ENCODE measurements around the gene DIAPH2. TPM values are rescaled to one million over a fixed set of nuclear protein-coding genes. Genes with fewer than 3 reads are reported as not detected.

Gene DIAPH2
- total RNA-seq, 1 donor from 2014 or later, result 32.9 TPM

DNA sequence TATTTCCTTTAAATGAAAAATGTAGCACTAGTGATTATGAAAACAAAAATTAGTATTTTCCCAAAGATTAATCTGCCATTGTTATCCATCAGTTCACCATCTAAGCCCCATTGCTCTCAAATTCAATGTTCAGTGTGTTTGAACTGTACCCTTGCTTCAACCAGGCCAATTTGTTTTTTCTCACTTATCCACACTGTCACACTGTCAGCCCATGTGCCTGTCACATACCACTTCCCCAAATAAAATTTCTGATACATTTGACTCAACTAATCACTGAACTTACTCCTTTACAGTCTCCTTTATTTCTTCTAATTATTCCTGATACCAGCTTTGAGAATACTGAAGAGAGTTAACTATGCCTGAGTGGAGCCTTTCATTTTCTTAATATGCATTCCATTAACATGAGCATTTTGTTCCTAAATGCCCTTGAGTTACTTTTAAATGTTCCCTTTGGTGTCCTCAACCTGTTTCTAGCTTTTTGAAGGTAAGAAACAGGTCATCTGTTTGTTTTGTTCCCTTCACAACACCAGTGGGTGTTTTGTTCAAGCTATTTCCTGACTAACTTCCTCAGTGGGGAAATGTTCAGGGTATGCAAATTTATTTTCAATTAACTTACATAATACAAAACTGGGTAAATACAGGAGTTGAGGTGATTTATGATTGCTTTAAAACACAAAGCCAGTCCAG lies 316.2 kb downstream of the DIAPH2 start:
- H3K27ac ChIP-seq, result no peak overlapping the region
- no peaks in the 10 kb centered on the region for H3K9me3 ChIP-seq
- TF ChIP-seq, protein P1, sequence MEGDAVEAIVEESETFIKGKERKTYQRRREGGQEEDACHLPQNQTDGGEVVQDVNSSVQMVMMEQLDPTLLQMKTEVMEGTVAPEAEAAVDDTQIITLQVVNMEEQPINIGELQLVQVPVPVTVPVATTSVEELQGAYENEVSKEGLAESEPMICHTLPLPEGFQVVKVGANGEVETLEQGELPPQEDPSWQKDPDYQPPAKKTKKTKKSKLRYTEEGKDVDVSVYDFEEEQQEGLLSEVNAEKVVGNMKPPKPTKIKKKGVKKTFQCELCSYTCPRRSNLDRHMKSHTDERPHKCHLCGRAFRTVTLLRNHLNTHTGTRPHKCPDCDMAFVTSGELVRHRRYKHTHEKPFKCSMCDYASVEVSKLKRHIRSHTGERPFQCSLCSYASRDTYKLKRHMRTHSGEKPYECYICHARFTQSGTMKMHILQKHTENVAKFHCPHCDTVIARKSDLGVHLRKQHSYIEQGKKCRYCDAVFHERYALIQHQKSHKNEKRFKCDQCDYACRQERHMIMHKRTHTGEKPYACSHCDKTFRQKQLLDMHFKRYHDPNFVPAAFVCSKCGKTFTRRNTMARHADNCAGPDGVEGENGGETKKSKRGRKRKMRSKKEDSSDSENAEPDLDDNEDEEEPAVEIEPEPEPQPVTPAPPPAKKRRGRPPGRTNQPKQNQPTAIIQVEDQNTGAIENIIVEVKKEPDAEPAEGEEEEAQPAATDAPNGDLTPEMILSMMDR (IDR thresholded peaks at IDR 0.05), result no peak
- ATAC-seq (no peak), DNase-seq (no peak)
- no peaks in the 10 kb centered on the region for H3K27me3 ChIP-seq
- no peak overlapping the region for H3K4me3 ChIP-seq
- intact Hi-C loops (cut with DNase I), result no loop called here
- no peaks in the 10 kb centered on the region for H3K4me1 ChIP-seq
- no peaks in the 10 kb centered on the region for H3K36me3 ChIP-seq

DNA sequence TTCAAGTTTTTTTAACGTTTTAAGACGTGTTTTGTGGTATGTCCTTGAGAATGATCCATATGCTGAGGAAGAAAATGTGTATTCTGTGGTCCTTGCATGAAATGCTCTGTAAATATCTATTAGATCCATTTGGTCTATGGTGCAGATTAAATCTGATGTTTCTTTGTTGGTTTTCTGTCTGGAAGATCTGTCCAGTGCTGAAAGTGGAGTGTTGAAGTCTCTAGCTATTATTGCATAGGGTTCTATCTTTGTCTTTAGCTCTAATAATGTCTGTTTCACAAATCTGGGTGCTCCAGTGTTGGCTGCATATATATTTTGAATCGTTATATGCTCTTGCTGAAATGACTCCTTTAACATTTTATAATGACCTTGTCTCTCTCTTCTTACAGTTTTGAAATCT lies 321.5 kb downstream of the DIAPH2 start:
- TF ChIP-seq, protein P1 (IDR thresholded peaks at IDR 0.05), result no peak
- Histone ChIP-seq H3K4me1 (no peaks in the 10 kb centered on the region), H3K36me3 (no peaks in the 10 kb centered on the region), H3K27me3 (no peaks in the 10 kb centered on the region), H3K4me3 (no peak overlapping the region), H3K27ac (no peak overlapping the region), H3K9me3 (no peaks in the 10 kb centered on the region)
- no peak for DNase-seq
- intact Hi-C loops (cut with DNase I), result no loop called here
- ATAC-seq, result no peak

DNA sequence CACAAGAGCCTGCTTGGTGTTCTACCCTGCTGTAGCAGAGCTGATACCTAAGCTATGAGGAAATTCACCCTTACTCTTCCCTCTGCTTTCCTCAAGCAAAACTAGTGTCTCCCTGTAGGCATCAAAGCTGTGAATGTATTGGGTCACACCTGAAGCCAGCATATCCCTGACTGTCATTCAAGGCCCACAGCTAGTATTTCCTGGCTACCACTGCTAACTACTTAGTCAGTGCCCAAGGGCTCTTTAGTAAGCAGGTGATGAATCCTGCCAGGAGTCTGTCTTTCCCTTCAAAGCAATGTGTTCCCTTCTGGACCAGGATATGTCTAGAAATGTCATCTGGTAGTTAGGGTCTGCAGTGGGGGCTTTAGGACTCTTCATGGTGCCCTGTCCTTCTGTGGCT lies 324.7 kb downstream of the DIAPH2 start:
- Histone ChIP-seq H3K27ac (no peak overlapping the region), H3K36me3 (no peaks in the 10 kb centered on the region), H3K9me3 (no peaks in the 10 kb centered on the region), H3K4me3 (no peak overlapping the region), H3K4me1 (no peaks in the 10 kb centered on the region), H3K27me3 (no peaks in the 10 kb centered on the region)
- TF ChIP-seq, protein P1 (IDR thresholded peaks at IDR 0.05), result no peak
- ATAC-seq (no peak), DNase-seq (no peak)
- intact Hi-C loops (cut with DNase I), result no loop called here

GRCh38 chrX:97011540-97011939 lies 326.9 kb downstream of the DIAPH2 start:
- TF ChIP-seq, protein P1 (IDR thresholded peaks at IDR 0.05), result no peak
- H3K4me1 ChIP-seq, result no peaks in the 10 kb centered on the region
- no peaks in the 10 kb centered on the region for H3K9me3 ChIP-seq
- no peak overlapping the region for H3K4me3 ChIP-seq
- no peaks in the 10 kb centered on the region for H3K27me3 ChIP-seq
- no peak overlapping the region for H3K27ac ChIP-seq
- DNase-seq, result no peak
- intact Hi-C loops (cut with DNase I), result no loop called here
- no peak for ATAC-seq
- H3K36me3 ChIP-seq, result no peaks in the 10 kb centered on the region

DNA sequence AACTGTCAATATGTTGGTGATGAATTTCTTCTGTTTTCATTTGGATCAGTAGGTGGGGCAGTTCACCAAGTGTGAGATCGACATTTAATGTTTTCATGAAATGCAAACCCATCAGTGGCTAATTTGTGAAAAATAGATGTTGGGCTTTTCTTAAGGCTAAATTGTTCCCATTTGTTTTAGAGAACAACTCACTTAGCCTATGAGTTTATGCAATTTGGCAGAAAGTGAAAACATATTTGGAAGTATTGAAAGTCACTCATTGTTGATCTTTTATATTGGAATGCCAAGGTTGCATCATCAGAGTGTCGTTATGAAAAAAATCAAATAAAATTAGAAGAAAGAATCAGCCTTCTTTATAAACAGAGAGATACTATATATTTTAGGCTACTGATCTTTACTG lies 331.5 kb downstream of the DIAPH2 start:
- no peaks in the 10 kb centered on the region for H3K27me3 ChIP-seq
- no peaks in the 10 kb centered on the region for H3K36me3 ChIP-seq
- no peak overlapping the region for H3K4me3 ChIP-seq
- ATAC-seq (no peak), DNase-seq (no peak)
- no peaks in the 10 kb centered on the region for H3K9me3 ChIP-seq
- H3K4me1 ChIP-seq, result no peaks in the 10 kb centered on the region
- H3K27ac ChIP-seq, result no peak overlapping the region
- intact Hi-C loops (cut with DNase I), result no loop called here
- TF ChIP-seq, protein P1 (IDR thresholded peaks at IDR 0.05), result no peak

DNA sequence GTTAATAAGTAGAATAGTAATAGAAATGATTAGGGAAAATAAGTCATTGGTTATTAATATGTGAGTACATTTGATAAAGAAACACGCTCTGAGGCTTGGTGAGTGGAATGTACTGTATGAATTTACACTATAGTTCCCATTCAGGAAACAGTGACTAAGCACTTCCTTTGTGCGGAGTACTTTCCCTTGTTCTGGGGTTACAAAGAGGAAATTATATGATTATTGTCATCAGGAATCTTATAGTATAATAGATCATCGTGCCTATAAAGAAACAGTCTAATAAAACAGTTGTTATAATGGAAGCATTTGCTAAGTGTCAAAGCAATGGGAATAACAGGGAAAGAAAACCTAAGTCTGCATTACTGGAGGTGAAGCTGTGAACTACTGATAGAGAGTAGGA lies 337.0 kb downstream of the DIAPH2 start:
- no peaks in the 10 kb centered on the region for H3K9me3 ChIP-seq
- intact Hi-C loops (cut with DNase I), result no loop called here
- no peaks in the 10 kb centered on the region for H3K4me1 ChIP-seq
- ATAC-seq (no peak), DNase-seq (no peak)
- H3K27me3 ChIP-seq, result no peaks in the 10 kb centered on the region
- H3K36me3 ChIP-seq, result no peaks in the 10 kb centered on the region
- no peak overlapping the region for H3K27ac ChIP-seq
- TF ChIP-seq, protein P1 (IDR thresholded peaks at IDR 0.05), result no peak
- H3K4me3 ChIP-seq, result no peak overlapping the region
